ENCODE results near the gene SH3BP5.

Gene SH3BP5

DNA sequence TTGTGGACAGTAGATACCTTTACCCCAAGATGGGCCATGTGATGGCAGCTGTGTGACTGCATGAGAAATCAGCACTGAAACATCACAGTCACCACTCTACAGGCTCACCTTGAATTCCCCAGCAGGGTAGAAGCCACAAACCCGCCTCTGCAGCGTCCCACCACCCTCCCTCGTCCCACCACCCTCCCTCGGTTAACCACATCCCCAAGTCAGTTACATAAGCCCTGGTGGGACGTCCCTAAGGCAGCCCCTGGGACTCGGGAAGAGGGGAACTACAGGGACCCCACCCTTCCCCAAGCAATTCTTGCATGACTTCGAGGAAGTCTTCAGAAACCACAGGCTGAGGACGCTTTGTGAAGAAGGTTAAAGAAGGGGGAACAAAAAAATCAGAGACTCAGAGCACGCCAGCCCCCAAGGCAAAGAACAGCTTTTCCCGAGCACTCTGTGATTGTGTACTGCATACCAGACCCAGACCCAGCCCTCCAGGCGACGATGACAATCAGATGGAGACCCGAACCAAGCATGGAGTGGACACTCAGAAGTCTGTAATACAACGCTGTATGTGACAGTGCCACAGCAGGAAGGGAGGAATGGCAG is 60.5 kb downstream of the SH3BP5 start:
- no peak for TF ChIP-seq JUND (IDR thresholded peaks at IDR 0.05; ENCODE audit: low read depth)
- DNase-seq (ENCODE audit: low read depth in 1 of 2, low spot score in 1 of 2), result no peak
- in situ Hi-C loops (cut with HindIII; ENCODE audit: low pct_unique_long_range_greater_than_20kb, low sequenced_read_pairs), result no loop called here

DNA sequence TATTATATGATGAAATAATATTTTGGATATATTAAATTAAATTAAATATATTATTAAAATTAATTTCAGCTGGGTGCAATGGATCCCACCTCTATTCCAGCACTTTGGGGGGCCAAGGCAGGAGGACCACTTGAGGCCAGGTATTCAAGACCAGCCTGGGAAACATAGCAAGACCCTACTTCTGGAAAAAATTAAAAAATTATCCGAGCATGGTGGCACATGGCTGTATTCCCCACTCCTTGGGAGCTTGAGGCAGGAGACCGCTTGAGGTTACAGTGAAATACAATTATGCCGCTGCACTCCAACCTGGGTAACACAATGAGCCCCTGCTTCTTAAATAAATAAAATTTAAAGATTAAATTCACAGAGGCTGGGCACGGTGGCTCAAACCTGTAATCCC is 61.4 kb downstream of the SH3BP5 start:
- in situ Hi-C loops (cut with HindIII; ENCODE audit: low pct_unique_long_range_greater_than_20kb, low sequenced_read_pairs), result no loop called here
- TF ChIP-seq JUND (IDR thresholded peaks at IDR 0.05; ENCODE audit: low read depth), result no peak

GRCh38 chr3:15269091-15269989 is 63.0 kb downstream of the SH3BP5 start:
- in situ Hi-C loops (cut with HindIII; ENCODE audit: low pct_unique_long_range_greater_than_20kb, low sequenced_read_pairs), result no loop called here
- TF ChIP-seq JUND (IDR thresholded peaks at IDR 0.05; ENCODE audit: low read depth), result no peak
- no peak for DNase-seq (ENCODE audit: low read depth in 1 of 2, low spot score in 1 of 2)

More for the DNA sequence above, 61.4 kb downstream of the SH3BP5 start:
- DNase-seq (ENCODE audit: low read depth in 1 of 2, low spot score in 1 of 2), result no peak

DNA sequence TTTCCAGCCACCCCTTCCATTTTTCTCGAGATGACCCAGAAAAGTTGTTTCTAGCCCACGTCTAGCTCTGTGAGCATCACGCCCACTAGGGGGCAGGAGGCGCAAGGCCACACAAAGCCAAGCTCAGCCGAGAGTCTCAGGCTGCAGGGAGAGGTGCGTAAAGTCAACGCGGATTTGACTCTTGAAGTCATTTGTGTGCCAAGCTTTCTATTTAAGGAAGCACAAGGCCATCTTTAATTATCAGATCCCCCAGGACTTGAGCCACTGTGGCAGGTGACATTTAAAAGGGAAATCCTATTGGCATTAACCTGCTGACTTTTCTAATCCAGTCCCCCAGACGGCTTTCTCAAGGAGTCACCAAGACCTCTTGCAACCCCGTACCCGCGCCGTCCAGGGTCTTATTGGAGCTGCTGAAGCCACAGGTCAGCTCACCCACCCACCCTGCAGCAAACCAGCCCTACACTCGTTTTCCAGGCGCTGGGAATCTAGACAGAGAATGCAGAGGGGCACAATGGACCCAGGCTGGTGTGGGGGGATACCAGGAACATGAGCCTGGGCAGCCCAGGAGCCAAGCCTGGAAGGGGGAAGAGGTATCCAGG is 64.3 kb downstream of the SH3BP5 start:
- TF ChIP-seq JUND (IDR thresholded peaks at IDR 0.05; ENCODE audit: low read depth), result no peak
- in situ Hi-C loops (cut with HindIII; ENCODE audit: low pct_unique_long_range_greater_than_20kb, low sequenced_read_pairs), result no loop called here
- DNase-seq (ENCODE audit: low read depth in 1 of 2, low spot score in 1 of 2), result peak; percentile 89

DNA sequence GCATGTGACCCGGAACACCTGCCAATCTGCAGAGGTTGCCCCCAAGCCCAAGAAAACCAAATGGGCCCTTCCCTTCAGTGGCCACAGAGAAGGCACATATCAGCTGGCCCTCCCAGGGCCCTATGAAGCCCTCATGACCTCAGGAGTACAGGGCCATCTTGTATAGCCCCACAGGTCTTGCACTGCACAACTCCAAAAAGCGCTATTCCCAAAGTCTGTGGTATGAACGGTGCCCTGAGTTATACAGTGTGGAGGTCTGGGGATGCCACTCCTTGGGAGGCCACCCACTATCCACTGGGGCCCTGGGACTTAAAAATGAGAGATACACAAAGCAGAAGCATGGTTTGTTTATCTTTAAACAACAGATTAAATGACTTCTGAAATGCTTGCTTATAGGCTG is 64.9 kb downstream of the SH3BP5 start:
- TF ChIP-seq JUND (IDR thresholded peaks at IDR 0.05; ENCODE audit: low read depth), result no peak

DNA sequence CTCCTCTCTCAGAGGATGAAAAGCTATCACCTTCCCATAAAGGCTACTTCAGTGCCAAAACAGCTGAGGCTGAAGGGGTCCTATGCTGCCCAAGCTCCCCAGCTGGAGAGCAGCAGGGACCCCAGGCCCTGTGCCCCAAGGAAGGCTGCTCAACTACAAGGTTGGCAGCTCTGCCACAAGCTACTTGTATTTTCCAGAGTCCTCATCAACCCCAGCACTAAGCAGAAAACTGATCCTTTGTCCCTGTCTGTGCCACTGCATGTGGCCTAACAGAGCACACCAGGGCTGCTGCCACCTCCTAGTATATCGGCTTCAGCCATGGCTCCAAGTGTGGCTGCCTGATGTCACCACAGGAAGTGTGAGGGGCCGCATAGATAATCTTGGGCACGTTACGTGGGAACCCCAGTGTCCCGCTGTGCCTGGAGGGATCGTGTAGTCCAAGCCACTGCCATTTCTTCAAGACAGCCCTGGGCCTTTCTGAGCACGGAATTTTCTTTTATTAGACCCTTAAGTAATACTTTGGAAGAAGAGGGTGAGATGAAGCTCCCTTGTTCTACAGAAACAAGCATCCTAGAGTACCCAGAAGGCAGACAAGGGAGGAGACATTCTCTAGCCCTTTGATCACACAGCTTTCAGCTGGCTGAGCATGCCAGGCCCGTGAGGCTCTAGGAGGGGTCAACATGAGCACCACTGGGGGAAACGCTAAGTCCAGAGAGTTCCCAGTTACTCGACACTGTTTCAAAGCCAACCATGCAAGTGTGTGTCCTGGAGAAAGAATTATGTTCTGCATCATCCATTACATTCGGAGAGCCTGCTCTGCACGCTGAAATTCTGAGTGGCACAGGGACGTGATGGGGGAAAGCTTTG is 65.6 kb downstream of the SH3BP5 start:
- DNase-seq (ENCODE audit: low read depth in 1 of 2, low spot score in 1 of 2), result no peak
- TF ChIP-seq JUND (IDR thresholded peaks at IDR 0.05; ENCODE audit: low read depth), result no peak
- in situ Hi-C loops (cut with HindIII; ENCODE audit: low pct_unique_long_range_greater_than_20kb, low sequenced_read_pairs), result no loop called here

More for the DNA sequence above, 64.9 kb downstream of the SH3BP5 start:
- in situ Hi-C loops (cut with HindIII; ENCODE audit: low pct_unique_long_range_greater_than_20kb, low sequenced_read_pairs), result no loop called here
- no peak for DNase-seq (ENCODE audit: low read depth in 1 of 2, low spot score in 1 of 2)

GRCh38 chr3:15265655-15266509 is 66.5 kb downstream of the SH3BP5 start:
- in situ Hi-C loops (cut with HindIII; ENCODE audit: low pct_unique_long_range_greater_than_20kb, low sequenced_read_pairs), result no loop called here
- no peak for DNase-seq (ENCODE audit: low read depth in 1 of 2, low spot score in 1 of 2)
- TF ChIP-seq JUND (IDR thresholded peaks at IDR 0.05; ENCODE audit: low read depth), result no peak

- no peak for DNase-seq (ENCODE audit: low read depth in 1 of 2, low spot score in 1 of 2)
- TF ChIP-seq JUND (IDR thresholded peaks at IDR 0.05; ENCODE audit: low read depth), result no peak
- in situ Hi-C loops (cut with HindIII; ENCODE audit: low pct_unique_long_range_greater_than_20kb, low sequenced_read_pairs), result no loop called here
Measured at GRCh38 chr3:15264486-15264885, 67.9 kb downstream of the SH3BP5 start.

DNA sequence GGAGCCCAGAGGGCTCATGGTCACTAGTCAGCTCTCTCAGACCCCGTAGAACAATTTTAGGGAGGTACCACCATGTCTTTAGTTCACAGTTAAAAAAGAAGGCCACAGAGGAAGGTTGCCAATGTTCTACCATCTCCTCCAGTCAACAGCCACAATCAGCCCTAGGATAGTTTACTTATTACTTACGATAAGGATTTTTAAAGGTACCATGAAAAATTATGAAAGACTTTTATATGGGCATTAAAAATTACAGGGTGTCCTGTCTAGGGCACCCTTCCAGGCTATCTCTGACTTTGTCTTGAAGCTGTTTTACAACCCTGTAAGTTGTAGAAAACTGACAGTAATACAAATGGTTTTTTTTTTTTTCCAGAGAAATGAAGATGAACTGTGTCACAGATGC is 68.5 kb downstream of the SH3BP5 start:
- no peak for DNase-seq (ENCODE audit: low read depth in 1 of 2, low spot score in 1 of 2)
- no peak for TF ChIP-seq JUND (IDR thresholded peaks at IDR 0.05; ENCODE audit: low read depth)
- in situ Hi-C loops (cut with HindIII; ENCODE audit: low pct_unique_long_range_greater_than_20kb, low sequenced_read_pairs), result no loop called here

- in situ Hi-C loops (cut with HindIII; ENCODE audit: low pct_unique_long_range_greater_than_20kb, low sequenced_read_pairs), result no loop called here
Measured at GRCh38 chr3:15263120-15263519, 69.3 kb downstream of the SH3BP5 start.

GRCh38 chr3:15262021-15262420 is 70.4 kb downstream of the SH3BP5 start:
- DNase-seq (ENCODE audit: low read depth in 1 of 2, low spot score in 1 of 2), result no peak
- no peak for TF ChIP-seq JUND (IDR thresholded peaks at IDR 0.05; ENCODE audit: low read depth)
- in situ Hi-C loops (cut with HindIII; ENCODE audit: low pct_unique_long_range_greater_than_20kb, low sequenced_read_pairs), result no loop called here

More at GRCh38 chr3:15263120-15263519, 69.3 kb downstream of the SH3BP5 start:
- no peak for DNase-seq (ENCODE audit: low read depth in 1 of 2, low spot score in 1 of 2)
- TF ChIP-seq JUND (IDR thresholded peaks at IDR 0.05; ENCODE audit: low read depth), result no peak

All from T47D (cell line).